Activated T-cell treated with anti-CD3 and anti-CD28 coated beads for 24 hours (primary cell): ENCODE data around the gene RAB31.

Source experiments
- DNase-seq: peaks from one replicate; pipeline ENCODE4 v3.0.0-alpha.2; 2020; ENCODE audit warnings: low read depth

The RAB31 gene

GRCh38 chr18:9792565-9793245 is 84.6 kb downstream of the RAB31 start:
- no peak for DNase-seq

- no peak for DNase-seq
These were observed 87.9 kb downstream of the RAB31 start for GRCh38 chr18:9796011-9796410.

GRCh38 chr18:9796935-9797549 is 88.9 kb downstream of the RAB31 start:
- no peak for DNase-seq

GRCh38 chr18:9802175-9803062 is 94.3 kb downstream of the RAB31 start:
- no peak for DNase-seq

- no peak for DNase-seq
These were observed 95.1 kb downstream of the RAB31 start for GRCh38 chr18:9803063-9803697.

GRCh38 chr18:9803698-9804516 is 95.8 kb downstream of the RAB31 start:
- no peak for DNase-seq

- no peak for DNase-seq
These were observed 96.5 kb downstream of the RAB31 start for GRCh38 chr18:9804517-9805104.

- DNase-seq = no peak
These were observed 98.8 kb downstream of the RAB31 start for GRCh38 chr18:9806905-9807304.

- no peak for DNase-seq
These were observed 100.5 kb downstream of the RAB31 start for GRCh38 chr18:9808295-9809241.

GRCh38 chr18:9809697-9810096 is 101.6 kb downstream of the RAB31 start:
- DNase-seq = no peak

GRCh38 chr18:9810299-9810698 is 102.2 kb downstream of the RAB31 start:
- DNase-seq = no peak

- no peak for DNase-seq
These were observed 103.0 kb downstream of the RAB31 start for GRCh38 chr18:9810994-9811705.

GRCh38 chr18:9811978-9812377 is 103.9 kb downstream of the RAB31 start:
- DNase-seq = no peak

GRCh38 chr18:9814431-9814830 is 106.3 kb downstream of the RAB31 start:
- DNase-seq = no peak

GRCh38 chr18:9817286-9817685 is 109.2 kb downstream of the RAB31 start:
- no peak for DNase-seq

- no peak for DNase-seq
These were observed 109.8 kb downstream of the RAB31 start for GRCh38 chr18:9817725-9818422.

GRCh38 chr18:9818423-9818734 is 110.3 kb downstream of the RAB31 start:
- no peak for DNase-seq

- no peak for DNase-seq
These were observed 112.0 kb downstream of the RAB31 start for GRCh38 chr18:9820127-9820526.

- DNase-seq = no peak
These were observed 112.6 kb downstream of the RAB31 start for GRCh38 chr18:9820719-9821118.
